HCEC 1CT (cell line): ENCODE measurements around the gene GRAMD4.
"Not testable (repeated sequence)": the region's sequence is repeated elsewhere in the genome, so short reads cannot be mapped to it uniquely, and the experiment has no call there.

ENCODE experiments used
- DNase-seq: peaks from one replicate; pipeline ENCODE4 v3.0.0-alpha.2; 2017

GRAMD4 gene

DNA sequence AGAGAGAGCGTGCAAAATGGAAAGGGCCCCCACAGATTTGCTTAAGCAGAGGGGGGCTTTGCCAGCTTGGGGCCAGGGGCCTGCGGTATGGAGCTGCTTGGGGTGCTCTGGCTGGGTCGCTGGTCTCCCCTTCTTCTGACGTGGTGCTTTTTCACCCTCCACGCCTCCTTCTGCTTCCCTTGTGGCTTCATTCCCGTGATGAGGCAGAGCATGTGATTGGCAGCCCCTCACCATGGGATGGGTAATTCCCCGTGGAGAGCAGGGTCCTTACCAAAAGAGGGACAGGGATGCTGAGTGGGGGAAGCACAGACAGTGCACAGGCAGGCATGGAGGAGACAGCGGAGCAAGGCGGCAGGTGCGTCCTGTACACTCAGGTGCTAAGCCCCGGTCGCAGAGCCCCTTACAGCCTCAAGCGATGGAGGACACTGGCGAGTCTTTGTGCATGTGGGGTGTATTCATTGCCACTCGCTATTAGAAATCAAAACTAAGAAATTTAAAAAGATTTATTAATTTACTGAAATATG, 19.9 kb upstream of the GRAMD4 start:
- no peak for DNase-seq

- DNase-seq = no peak
Observed at GRCh38 chr22:46602025-46602424, 18.2 kb upstream of the GRAMD4 start.

GRCh38 chr22:46604306-46604690, 15.9 kb upstream of the GRAMD4 start:
- DNase-seq = no peak

- no peak for DNase-seq
Observed at GRCh38 chr22:46605117-46605516, 15.1 kb upstream of the GRAMD4 start.

DNA sequence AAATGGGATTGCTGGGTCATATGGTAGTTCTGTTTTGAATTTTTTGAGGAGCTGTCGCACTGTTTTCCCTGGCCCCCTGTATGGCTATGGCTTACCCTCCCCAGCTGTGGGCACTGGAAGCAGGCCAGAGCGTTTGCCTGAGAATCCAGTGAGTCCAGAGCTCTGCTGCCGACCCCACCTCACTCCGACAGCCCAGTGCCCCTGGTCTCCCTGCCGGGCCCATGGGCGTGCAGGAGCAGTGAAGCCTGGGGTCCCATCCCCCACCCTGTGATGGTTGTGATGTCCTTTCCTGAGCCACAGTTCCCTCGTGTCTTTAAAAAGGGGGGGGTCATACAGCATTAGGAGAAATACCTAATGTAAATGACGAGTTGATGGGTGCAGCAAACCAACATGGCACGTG, 13.3 kb upstream of the GRAMD4 start:
- DNase-seq = no peak

- DNase-seq = no peak
Observed at GRCh38 chr22:46607483-46608114, 12.6 kb upstream of the GRAMD4 start.

DNA sequence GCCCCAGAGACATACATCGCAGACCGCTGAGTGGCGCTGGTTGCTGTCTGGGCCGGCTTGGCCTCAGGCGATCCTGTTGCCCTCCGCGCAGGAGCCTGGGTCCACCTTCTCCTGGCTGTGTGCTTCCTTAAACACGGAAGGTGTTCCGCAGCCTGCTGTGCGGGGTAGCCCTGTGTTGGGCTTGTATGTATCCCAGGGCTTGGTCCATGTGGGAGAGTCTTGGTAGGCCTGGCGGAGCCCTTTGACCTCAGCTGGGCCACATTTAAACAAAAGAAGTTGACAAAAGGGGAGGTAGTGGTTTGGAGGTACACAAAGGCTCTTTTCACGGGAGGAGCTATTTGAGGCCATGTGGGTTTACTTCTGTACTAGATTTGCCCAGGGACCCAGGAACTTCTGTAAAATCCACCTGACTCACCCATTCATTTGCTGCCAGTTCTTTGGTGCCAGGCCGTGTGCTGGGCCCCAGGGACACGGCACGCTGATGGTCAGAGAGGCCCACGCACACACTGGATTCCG, 11.0 kb upstream of the GRAMD4 start:
- DNase-seq = no peak

DNA sequence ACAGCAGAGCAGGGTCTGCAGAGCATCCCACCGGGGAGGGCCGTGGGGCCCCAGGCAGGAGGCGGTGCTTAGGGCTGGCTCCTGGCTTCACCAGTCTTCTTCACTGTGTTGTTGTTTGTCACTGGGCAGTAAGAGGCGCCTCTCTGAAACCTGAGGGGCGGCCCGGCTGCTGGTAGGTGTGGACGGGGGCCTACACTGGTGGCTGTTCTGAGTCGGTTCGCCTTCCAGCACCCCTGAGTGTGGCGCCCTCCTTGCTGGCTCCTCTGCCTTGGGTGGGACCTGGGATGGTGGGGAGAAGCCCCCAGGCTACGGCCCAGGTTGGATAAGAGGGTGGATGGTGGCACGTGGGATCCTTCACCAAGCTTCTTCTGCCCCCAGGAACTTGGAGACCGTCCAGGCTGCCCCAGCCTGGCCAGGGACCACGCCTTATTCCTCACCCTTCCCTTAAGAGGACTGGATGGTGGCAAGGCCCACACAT, 10.4 kb upstream of the GRAMD4 start:
- no peak for DNase-seq

DNA sequence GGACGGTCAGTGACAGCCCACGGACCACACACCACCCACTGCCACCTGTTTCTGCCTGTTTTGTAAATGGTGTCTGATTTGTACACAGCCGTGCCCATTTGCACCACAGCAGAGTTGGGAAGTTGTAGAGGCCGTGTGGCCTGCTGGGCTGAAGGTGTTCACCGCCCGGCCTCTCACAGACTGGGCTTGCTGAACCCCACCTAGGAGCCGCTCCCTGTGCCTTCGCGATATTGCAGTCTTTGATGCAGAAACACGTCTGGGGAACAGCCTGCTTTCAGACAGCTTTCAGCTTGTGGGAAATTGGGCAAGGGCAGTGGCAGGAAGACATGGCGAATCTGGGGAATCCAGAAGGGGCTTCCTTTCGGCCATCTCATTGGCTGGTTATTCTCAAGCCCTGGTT, 9.8 kb upstream of the GRAMD4 start:
- no peak for DNase-seq

GRCh38 chr22:46611189-46611588, 9.0 kb upstream of the GRAMD4 start:
- DNase-seq = no peak

DNA sequence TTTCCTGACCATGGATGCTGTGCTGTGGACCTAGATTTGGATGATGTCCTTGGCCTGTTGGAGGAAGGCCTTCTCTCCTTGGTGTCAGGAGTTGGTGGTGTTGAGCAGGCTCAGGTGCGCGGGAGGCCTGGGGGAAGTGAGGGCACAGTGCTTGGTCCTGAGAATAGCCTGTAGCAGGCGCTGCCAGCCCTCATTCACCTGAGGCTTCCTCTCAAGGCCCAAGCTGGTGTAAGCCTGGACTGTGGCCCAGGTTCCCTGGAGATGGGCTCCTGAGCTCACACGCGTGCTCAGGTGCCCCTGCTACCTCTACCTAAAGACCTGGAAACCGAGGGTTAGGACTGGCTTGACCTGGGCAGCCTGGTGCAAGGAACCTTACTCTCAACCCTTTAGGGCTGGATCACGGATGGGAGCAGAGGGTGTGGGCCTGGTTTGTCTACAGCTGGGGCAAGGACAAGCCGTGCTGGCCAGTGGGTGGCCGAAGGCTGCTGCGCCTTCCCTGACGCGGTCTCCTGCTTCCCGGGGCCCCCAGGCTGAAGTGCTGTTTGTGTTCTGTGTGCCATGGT, 7.8 kb upstream of the GRAMD4 start:
- DNase-seq = no peak

DNA sequence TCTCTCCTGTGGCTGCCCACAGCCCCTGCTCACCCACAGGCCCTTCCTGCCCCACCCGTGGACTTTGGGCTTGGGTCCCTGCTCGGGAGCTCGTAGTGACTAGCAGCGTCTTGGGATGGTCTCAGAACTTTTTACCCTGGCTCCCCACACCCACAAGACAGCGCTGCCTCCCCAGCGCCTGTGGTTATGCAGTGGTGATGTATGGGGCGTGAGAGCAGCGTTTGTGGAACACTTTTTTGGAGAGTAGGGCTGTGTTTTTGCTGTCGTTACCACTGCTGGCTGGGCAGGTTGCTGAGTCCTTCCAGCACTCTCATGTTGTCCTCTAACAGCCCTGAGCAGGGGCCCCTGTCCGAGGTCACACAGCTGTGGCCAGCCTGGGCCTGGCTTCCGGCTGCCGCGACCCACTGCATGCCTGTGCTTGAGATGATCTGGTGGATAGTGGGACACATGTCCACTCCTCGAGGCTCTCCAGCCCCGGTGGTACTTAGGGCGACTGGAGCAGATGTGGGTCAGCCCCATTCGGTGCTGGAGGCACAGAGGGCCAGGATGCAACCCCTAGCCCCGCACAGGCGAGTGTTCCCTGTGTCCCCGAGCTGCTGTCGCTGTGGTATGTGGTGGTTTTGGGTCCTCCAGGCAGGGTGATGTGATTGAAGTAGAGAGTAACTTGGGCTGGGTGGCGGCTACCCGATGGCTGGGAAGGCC, 7.1 kb upstream of the GRAMD4 start:
- DNase-seq = no peak

DNA sequence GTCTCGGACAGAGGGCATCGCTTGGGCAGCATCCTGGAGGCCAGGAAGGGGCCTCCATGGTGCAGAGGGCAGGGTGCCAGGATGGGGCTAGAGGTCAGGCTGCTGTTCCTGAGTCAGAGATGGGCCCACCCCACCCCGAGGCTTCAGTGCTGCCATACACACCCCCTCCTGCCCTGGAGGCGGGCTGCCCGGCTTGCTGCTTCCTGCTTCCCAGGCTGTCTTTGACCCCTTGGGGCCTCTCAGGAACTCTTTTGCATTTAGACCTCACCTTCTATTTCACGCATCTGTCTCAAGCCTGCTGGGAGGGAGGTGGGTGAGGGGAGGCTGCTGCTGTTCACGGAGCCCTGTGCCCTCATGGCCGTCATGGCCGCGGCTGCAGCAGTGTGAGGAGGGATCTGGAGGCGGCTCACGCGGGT, 6.6 kb upstream of the GRAMD4 start:
- no peak for DNase-seq

DNA sequence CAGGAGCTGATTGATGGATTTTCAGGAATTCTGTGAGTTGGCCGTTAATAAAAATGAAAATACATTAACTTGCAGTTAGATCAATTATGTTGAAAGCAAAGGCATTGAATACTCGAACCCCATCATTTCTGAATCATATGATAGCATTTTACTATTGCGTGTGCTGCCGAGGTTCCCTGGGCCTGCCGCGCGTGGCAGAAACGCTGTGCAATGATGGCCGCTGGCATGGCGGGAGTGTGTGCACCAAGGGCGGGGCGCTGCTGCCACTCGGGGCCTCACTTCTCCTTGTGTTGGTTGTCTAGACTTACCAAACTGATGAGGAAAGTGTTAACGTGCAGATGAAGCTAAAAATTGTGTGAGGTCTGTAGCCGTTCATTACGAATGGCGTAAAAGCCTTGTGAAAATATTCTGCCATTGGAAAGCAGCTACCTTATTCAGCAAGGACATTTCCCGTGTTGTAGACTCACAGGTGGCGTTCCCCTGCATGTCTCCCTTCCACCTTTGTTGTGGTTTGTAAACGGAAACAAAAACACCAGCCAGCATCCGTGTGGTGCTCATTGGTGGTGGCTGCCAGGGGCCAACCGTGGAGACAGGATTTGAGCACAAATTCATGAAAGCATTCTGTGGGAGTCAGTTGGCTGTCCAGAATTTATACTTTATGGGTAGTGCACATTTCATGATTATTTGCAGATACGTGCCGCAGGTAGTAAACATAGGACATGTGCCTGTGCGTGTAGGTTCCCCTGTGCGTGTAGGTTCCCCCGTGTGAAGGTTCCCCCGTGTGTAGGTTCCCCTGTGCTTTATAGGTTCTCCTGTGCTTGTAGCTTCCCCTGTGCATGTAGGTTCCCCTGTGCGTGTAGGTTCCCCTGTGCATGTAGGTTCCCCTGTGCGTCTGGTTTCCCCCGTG, 5.9 kb upstream of the GRAMD4 start:
- no peak for DNase-seq

DNA sequence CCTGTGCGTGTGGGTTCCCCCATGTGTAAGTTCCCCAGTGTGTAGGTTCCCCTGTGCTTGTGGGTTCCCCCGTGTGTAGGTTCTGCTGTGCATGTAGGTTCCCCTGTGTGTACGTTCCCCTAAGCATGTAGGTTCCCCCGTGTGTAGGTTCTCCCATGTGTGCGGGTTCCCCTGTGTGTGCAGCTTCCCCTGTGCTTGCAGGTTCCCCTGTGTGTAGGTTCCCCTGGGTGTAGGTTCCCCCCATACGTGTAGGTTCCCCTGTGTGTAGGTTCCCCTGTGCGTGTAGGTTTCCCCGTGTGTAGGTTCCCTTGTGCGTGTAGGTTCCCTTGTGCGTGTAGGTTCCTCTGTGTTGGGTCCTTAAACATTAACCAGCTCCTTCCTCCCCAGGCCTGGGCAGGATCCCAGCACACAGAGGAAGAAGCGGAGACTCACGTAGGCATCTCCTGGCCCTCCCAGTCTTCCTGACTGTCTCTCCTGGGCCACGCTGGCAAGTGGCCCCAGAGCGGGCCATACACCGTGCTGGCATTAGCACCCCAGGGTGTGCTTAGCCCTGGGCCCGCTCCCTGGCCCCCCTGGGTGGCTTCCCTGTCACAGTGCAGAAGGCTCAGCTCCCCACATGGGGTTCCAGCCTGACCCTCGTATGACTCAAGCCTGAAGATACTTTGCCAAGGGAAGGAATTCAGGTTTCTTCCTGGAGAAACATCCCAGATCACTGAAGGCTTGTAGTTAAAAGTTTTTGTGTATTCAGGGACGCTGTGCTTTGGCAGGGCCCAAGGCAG, 2.8 kb upstream of the GRAMD4 start:
- DNase-seq = no peak

GRCh38 chr22:46617986-46618647, 2.1 kb upstream of the GRAMD4 start:
- DNase-seq = no peak

DNA sequence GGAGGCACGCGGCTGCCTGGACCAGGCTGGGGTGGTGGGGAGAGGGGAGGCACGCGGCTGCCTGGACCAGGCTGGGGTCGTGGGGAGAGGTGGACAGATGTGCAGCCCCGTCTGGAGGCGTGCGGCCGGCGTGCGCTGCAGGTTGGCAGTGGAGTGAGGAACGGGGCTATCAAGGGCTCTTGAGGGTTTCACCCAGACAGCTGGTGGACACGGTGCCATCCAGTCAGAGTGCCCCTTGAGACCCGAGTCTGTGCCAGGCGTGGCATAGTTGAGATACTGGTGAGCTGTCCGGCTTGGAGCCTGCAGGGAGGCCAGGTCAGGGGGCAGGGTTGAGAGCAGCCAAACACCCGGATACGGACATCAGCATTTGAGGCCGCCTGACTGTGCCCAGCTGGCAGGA, 1.5 kb upstream of the GRAMD4 start:
- no peak for DNase-seq

DNA sequence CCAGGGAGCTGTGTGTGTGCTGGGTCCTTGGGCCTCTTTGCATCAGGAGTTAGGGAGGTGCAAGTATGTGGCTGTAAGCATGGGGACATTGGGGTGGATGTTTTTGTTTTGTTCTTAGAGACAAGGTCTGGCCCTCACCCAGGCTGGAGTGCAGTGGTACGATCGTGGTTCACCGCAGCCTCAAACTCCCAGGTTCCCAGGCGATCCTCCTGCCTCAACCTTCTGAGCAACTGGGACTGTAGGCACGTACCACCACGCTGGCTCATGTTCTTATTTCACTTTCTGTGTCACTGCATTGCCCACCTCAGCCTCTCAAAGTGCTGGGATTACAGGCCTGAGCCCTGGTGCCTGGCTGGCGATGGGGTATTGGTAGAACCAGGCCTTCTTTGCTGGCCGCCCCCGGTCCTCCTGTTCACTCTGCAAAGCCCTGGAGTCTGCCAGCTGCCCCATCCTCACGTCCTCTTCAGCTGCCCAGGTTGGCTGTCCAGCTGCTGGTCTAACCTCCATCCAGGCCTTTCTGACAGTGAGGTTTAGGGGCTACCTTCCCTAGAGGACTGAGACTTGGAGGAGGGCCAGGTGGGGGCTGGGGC, 851 bp upstream of the GRAMD4 start:
- DNase-seq = no peak

DNA sequence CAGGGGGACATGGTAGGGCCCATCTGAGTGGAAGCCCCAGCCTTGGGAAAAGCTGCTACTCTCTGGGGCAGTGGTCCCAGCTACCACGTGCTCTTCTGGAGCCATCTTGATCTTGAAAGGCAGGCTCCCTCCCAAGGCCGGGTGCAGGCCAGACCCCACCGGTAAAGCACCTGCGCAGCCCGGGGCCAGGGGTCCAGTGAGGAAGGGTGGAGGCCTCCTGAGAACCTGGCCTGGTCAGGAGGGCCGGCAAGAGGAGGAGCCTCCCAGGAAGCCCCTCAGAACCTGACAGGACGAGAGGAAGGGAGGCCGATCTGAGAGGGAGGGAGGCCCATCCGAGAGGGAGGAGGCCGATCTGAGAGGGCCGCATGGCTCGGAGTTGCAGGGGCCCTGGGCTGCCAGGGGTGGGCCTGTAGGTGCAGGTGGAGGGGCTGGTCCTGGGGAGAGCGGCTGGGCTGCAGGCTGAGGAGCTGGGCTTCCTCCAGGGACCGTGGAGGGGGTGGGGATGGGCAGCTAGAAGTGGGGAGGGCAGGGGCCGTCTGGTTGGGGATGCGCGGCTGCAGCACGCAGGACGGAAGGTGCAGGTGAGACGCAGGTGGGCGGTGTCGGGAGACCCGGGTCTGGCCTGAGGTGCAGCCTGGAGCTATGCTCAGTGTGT, 529 bp downstream of the GRAMD4 start:
- DNase-seq = no peak

GRCh38 chr22:46621243-46621930, 1.2 kb downstream of the GRAMD4 start:
- not testable (repeated sequence) for DNase-seq
